Raji (cell line): ENCODE measurements around the gene ZNF500.

Experiments
- POLR2A ChIP-seq: IDR thresholded peaks from 2 replicates; pipeline ENCODE4 v1.6.1; 2011; ENCODE audit warnings: low read depth, low read length, control low read depth; ENCODE audit not compliant: insufficient read depth

ZNF500 gene

GRCh38 chr16:4765511-4766474 lies 1.2 kb downstream of the ZNF500 start:
- no peak for TF ChIP-seq POLR2A

GRCh38 chr16:4763791-4764190 lies 3.2 kb downstream of the ZNF500 start:
- TF ChIP-seq POLR2A: no peak

GRCh38 chr16:4762205-4762604 lies 4.8 kb downstream of the ZNF500 start:
- TF ChIP-seq POLR2A: no peak

GRCh38 chr16:4760221-4760910 lies 6.6 kb downstream of the ZNF500 start:
- no peak for TF ChIP-seq POLR2A

GRCh38 chr16:4755687-4756086 lies 11.3 kb downstream of the ZNF500 start:
- TF ChIP-seq POLR2A: no peak

- TF ChIP-seq POLR2A: no peak
These were observed 12.1 kb downstream of the ZNF500 start for GRCh38 chr16:4754865-4755264.

- TF ChIP-seq POLR2A: no peak
These were observed 13.7 kb downstream of the ZNF500 start for GRCh38 chr16:4753227-4753626.

GRCh38 chr16:4752351-4753100 lies 14.4 kb downstream of the ZNF500 start:
- no peak for TF ChIP-seq POLR2A

- TF ChIP-seq POLR2A: no peak
These were observed 16.1 kb downstream of the ZNF500 start for GRCh38 chr16:4750896-4751295.

- TF ChIP-seq POLR2A: no peak
These were observed 17.2 kb downstream of the ZNF500 start for GRCh38 chr16:4749700-4750257.

GRCh38 chr16:4748682-4749411 lies 18.1 kb downstream of the ZNF500 start:
- no peak for TF ChIP-seq POLR2A

GRCh38 chr16:4747906-4748681 lies 18.9 kb downstream of the ZNF500 start:
- no peak for TF ChIP-seq POLR2A

- TF ChIP-seq POLR2A: no peak
These were observed 19.9 kb downstream of the ZNF500 start for GRCh38 chr16:4746991-4747574.
